ENCODE measurements around the gene CLEC18C. TPM values are rescaled to one million over a fixed set of nuclear protein-coding genes. Genes with fewer than 3 reads are reported as not detected.
"Not testable (repeated sequence)": the region's sequence is repeated elsewhere in the genome, so short reads cannot be mapped to it uniquely, and the experiment has no call there.

CLEC18C gene
- total RNA-seq, 1 donor, result 0.31 TPM

DNA sequence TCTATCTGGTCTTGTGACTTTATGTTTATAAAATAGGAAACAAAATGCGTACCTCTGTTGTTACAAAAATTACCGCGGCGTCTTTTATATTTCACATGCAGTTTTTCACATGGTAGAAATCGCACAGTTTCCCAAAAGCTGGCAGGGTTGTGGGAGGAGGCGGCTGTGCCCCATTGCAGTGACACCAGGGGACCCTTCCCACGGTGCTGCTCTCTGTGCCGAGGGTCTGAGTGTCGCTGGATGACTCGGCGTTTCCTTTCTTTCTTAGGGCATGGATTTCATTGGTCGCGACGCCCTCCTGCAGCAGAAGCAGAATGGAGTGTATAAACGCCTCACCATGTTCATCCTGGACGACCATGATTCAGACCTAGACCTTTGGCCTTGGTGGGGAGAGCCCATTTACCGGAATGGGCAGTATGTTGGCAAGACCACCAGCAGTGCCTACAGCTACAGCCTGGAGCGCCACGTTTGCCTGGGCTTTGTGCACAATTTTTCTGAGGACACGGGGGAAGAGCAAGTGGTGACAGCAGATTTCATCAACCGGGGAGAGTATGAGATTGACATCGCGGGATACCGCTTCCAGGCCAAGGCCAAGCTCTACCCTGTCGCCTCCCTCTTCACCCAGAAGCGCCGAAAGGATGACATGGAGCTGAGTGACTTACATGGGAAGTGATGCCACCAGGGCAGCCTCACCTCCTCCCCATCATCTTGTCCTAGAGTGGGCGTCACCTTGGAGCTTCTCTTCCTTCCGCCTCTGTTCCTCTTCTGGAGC lies 17.2 kb upstream of the CLEC18C start:
- Histone ChIP-seq H3K9me3 (ENCODE audit: low read depth, low read length) (no peaks in the 10 kb centered on the region), H3K4me1 (ENCODE audit: insufficient read depth, low read length) (no peaks in the 10 kb centered on the region)

DNA sequence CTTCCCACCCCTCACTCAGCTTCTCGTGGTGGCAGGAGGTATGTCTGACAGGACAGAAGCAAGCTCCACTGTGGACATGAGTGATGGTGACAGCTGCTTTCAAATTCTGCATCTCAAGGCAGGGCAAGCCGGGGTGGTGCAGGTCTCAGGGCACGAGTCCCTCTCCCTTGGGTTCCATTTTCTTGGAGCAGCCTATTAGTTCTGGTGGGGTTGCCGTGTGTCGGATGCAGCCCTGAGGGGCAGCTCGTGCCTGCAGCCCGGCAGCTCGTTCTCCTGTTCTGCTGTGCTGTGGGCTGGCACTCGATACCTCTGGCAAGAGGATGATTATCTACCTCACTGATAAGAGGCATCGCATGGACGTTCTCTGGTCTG lies 16.5 kb upstream of the CLEC18C start:
- H3K4me1 ChIP-seq (ENCODE audit: insufficient read depth, low read length), result no peaks in the 10 kb centered on the region
- H3K27me3 ChIP-seq (ENCODE audit: insufficient read depth, low read length), result no peaks in the 10 kb centered on the region
- H3K9me3 ChIP-seq (ENCODE audit: low read depth, low read length), result no peaks in the 10 kb centered on the region
- H3K4me3 ChIP-seq (ENCODE audit: low read length), result no peak overlapping the region

More for the DNA sequence above, 17.2 kb upstream of the CLEC18C start:
- Histone ChIP-seq H3K4me3 (ENCODE audit: low read length) (no peak overlapping the region), H3K27me3 (ENCODE audit: insufficient read depth, low read length) (no peaks in the 10 kb centered on the region)

DNA sequence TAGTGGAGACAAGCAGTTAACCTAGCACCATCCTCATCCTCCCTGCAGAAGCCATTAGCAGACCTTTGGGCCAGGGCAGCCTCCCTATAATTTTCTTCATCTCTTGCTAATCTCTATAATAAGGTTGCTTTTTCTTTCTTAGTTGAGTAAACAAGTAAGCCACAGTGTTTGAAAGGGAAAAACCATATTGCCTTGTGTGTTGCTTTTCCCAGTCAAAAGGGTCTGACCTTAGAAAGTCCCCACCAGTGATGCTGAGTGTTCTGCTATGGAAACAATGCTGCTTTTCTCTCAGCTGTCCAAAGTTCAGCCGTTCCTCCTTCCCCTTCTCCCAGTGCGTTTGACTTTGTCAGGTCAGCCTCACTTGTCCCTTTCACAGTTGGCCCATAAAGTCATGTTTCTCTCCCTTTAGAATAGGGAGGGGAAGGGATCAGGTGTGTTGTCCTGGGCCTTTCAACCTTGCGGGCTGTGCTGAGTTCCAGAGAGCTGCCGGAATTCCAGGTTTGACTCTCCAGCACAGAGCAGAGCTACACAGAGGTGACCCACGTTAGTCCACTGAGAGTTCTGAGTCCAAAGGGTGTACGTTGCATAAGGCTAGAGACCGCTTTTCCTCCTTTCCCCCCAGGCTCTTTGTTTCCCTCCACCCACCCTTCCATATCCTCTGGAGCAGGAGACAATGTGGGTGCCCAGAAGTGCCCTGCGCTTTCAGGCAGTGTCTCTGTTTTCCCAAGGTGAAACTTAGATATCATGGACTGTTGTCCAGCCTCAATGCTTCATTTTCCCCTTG lies 15.9 kb upstream of the CLEC18C start:
- H3K4me1 ChIP-seq (ENCODE audit: insufficient read depth, low read length), result no peaks in the 10 kb centered on the region
- H3K9me3 ChIP-seq (ENCODE audit: low read depth, low read length), result no peaks in the 10 kb centered on the region
- H3K4me3 ChIP-seq (ENCODE audit: low read length), result no peak overlapping the region
- H3K27me3 ChIP-seq (ENCODE audit: insufficient read depth, low read length), result no peaks in the 10 kb centered on the region

GRCh38 chr16:70158261-70158939 lies 15.2 kb upstream of the CLEC18C start:
- H3K27me3 ChIP-seq (ENCODE audit: insufficient read depth, low read length), result no peaks in the 10 kb centered on the region
- no peaks in the 10 kb centered on the region for H3K9me3 ChIP-seq (ENCODE audit: low read depth, low read length)
- H3K4me1 ChIP-seq (ENCODE audit: insufficient read depth, low read length), result no peaks in the 10 kb centered on the region
- H3K4me3 ChIP-seq (ENCODE audit: low read length), result no peak overlapping the region

- no peaks in the 10 kb centered on the region for H3K27me3 ChIP-seq (ENCODE audit: insufficient read depth, low read length)
- H3K4me1 ChIP-seq (ENCODE audit: insufficient read depth, low read length), result no peaks in the 10 kb centered on the region
- H3K4me3 ChIP-seq (ENCODE audit: low read length), result no peak overlapping the region
- H3K9me3 ChIP-seq (ENCODE audit: low read depth, low read length), result no peaks in the 10 kb centered on the region
Measured at GRCh38 chr16:70159355-70160348, 13.9 kb upstream of the CLEC18C start.

DNA sequence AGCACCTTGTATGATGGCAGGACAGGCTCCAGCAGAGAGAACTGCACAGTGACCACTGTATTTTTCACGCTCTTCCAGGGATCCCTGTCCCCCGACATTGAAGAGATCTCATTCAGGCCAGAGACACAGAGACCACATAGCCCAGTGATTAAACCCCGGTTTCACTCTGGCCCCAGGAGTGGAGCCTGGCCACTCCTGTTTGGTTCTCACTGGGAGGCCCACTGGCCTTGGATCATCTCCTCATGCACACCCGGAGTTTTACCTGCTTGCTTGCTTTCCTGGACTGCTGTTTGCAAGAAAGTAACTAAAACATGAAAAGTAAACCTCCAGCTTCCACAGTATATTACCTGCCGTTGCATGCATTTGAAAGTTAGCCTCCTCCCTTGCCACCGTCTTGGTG lies 13.2 kb upstream of the CLEC18C start:
- no peaks in the 10 kb centered on the region for H3K27me3 ChIP-seq (ENCODE audit: insufficient read depth, low read length)
- no peaks in the 10 kb centered on the region for H3K9me3 ChIP-seq (ENCODE audit: low read depth, low read length)
- H3K4me3 ChIP-seq (ENCODE audit: low read length), result no peak overlapping the region
- H3K4me1 ChIP-seq (ENCODE audit: insufficient read depth, low read length), result no peaks in the 10 kb centered on the region

DNA sequence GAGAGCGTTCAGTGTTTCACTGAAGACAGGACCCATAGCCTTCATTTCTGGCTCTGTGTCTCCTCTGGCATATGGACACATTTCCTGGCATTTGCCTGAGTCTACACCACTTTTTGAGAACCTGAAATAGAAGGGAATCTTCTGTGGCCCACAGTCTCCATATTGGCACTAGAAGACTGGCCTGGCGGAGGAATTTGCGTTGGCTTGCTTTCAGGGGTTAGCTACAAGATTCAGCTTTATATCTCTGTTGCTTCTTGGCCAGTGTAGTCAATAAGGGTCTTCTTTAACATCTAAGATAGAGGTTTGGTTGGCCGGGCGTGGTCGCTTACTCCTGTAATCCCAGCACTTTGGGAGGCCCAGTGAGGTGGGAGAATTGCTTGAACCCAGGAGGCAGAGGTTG lies 12.8 kb upstream of the CLEC18C start:
- Histone ChIP-seq H3K4me1 (ENCODE audit: insufficient read depth, low read length) (no peaks in the 10 kb centered on the region), H3K27me3 (ENCODE audit: insufficient read depth, low read length) (no peaks in the 10 kb centered on the region), H3K9me3 (ENCODE audit: low read depth, low read length) (no peaks in the 10 kb centered on the region), H3K4me3 (ENCODE audit: low read length) (no peak overlapping the region)

DNA sequence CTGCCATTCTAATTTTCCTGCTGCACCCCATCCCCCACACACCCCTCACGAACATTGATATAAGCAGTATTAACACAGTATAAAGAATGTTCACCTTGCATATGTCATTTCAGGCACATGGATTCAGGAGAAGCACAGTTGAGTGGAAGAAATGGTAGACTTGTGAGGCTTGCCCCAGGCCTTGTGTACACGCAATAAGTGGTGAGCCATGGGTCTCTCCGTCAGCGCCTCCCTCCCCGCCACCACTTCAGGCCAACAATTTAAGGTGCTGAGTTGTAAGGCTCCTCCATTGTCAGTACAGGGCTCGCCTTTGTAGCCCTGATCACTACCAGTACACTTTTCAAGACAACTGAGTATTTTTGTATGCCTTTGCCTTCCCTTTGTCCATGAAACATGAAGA lies 12.2 kb upstream of the CLEC18C start:
- no peaks in the 10 kb centered on the region for H3K9me3 ChIP-seq (ENCODE audit: low read depth, low read length)
- H3K4me1 ChIP-seq (ENCODE audit: insufficient read depth, low read length), result no peaks in the 10 kb centered on the region
- no peak overlapping the region for H3K4me3 ChIP-seq (ENCODE audit: low read length)
- H3K27me3 ChIP-seq (ENCODE audit: insufficient read depth, low read length), result no peaks in the 10 kb centered on the region

GRCh38 chr16:70162041-70162451 lies 11.5 kb upstream of the CLEC18C start:
- Histone ChIP-seq H3K27me3 (ENCODE audit: insufficient read depth, low read length) (no peaks in the 10 kb centered on the region), H3K4me1 (ENCODE audit: insufficient read depth, low read length) (no peaks in the 10 kb centered on the region), H3K4me3 (ENCODE audit: low read length) (no peak overlapping the region), H3K9me3 (ENCODE audit: low read depth, low read length) (no peaks in the 10 kb centered on the region)

DNA sequence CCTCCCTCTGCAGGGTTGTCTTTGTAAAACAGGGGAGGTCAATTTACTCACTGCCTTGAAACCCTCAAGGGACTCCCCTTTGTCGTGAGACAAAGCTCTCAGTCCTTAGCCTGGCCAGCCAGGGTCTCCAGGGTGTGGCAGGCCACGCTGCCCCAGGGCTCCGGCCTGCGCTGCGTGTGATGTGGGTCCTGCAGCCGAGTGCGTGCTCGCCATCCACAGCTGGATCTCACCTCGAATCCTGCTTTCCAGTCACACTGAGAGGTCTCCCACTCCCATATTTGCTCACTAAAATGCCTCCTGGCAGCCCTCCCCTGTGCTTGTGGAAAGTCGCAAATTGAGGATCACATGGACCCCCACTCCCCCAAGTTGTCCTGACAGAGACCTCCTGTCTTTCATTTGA lies 10.0 kb upstream of the CLEC18C start:
- Histone ChIP-seq H3K4me3 (ENCODE audit: low read length) (no peak overlapping the region), H3K9me3 (ENCODE audit: low read depth, low read length) (no peaks in the 10 kb centered on the region), H3K4me1 (ENCODE audit: insufficient read depth, low read length) (no peaks in the 10 kb centered on the region), H3K27me3 (ENCODE audit: insufficient read depth, low read length) (no peaks in the 10 kb centered on the region)

DNA sequence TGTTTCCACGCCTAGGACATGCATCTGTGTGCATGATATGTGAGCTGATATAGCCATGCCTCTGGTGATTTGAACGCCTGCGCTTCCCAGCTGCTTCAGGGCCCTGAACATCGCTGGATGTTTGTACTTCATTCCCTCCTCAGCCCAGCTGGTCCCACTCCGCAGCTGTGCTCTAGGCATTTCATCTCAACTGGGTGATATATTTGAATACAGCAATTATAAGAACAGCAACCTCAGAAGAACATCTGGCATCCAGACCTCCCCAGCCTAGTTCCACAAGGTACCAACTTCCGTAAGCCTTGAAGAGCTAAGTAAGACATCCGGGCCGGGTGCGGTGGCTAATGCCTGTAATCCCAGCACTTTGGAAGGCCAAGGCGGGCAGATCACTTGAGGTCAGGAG lies 6.9 kb upstream of the CLEC18C start:
- H3K4me3 ChIP-seq (ENCODE audit: low read length); H3K4me1 ChIP-seq (ENCODE audit: insufficient read depth, low read length); H3K9me3 ChIP-seq (ENCODE audit: low read depth, low read length); H3K27me3 ChIP-seq (ENCODE audit: insufficient read depth, low read length): not testable (repeated sequence)

DNA sequence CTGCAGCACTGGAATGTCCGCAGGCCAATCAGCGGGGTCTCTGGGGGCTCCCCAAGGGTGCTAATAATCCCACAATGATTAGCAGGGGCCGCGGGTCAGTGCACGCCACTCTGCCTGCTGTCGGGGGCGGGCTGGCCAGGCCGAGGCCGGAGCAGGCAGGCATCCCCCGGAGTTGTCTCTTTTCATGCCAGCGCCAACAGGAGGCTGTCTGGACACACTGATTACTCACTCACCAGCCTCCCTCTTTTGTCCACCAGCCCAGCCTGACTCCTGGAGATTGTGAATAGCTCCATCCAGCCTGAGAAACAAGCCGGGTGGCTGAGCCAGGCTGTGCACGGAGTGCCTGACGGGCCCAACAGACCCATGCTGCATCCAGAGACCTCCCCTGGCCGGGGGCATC lies 329 bp downstream of the CLEC18C start:
- H3K9me3 ChIP-seq (ENCODE audit: low read depth, low read length); H3K4me1 ChIP-seq (ENCODE audit: insufficient read depth, low read length); H3K4me3 ChIP-seq (ENCODE audit: low read length); H3K27me3 ChIP-seq (ENCODE audit: insufficient read depth, low read length): not testable (repeated sequence)

DNA sequence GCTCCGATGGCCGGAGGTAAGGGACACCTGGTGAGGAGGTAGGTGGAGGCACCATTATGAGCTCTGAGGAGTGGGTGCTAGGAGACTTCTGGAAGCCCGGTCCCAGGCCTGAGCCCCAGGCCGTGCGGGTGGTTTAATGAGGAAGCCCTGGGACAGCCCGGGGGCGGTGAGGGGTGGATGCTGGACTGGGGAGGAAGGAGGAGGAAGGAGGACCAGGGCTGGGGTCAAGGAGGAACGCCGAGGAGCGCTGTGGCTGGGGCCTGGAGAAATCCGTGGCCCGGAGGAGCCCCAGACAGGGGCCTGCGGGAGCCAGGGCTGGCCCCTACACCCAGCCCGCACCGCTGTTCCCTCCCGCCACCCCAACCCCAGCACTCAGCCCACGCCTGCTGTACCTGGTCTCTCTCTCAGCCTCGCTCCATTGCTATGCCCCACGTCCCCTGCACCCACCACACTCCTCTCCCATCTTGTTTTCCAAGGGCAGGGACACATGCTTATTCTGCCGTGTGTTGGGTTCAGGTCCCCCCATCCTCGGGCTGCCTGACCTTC lies 873 bp downstream of the CLEC18C start:
- H3K4me3 ChIP-seq (ENCODE audit: low read length); H3K4me1 ChIP-seq (ENCODE audit: insufficient read depth, low read length); H3K27me3 ChIP-seq (ENCODE audit: insufficient read depth, low read length); H3K9me3 ChIP-seq (ENCODE audit: low read depth, low read length): not testable (repeated sequence)

GRCh38 chr16:70187858-70188607 lies 14.4 kb downstream of the CLEC18C start:
- not testable (repeated sequence) for H3K4me3 ChIP-seq (ENCODE audit: low read length); H3K9me3 ChIP-seq (ENCODE audit: low read depth, low read length); H3K27me3 ChIP-seq (ENCODE audit: insufficient read depth, low read length); H3K4me1 ChIP-seq (ENCODE audit: insufficient read depth, low read length)
